K562 (cell line): Measurements from ENCODE around the gene SLC4A2. TPM values are rescaled to one million over a fixed set of nuclear protein-coding genes. Genes with fewer than 3 reads are reported as not detected.
A peak's percentile ranks its signal among the peaks of the same experiment; 100 is the strongest.

ENCODE experiments used
- ATF1 ChIP-seq, 2 experiments: fragments of 450-650 bp in 1 of 2; IDR thresholded peaks; 2 replicates each; pipeline ENCODE4 v1.6.1; 2016; ENCODE audit warnings: missing compliant biosample characterization in 1 of 2, missing genetic modification characterization in 1 of 2
- CAMTA2 ChIP-seq: fragments of 250-450 bp; sonication (Bioruptor Pico); conservative IDR thresholded peaks from 2 replicates; pipeline ENCODE4 v1.5.1; 2022
- CREM ChIP-seq: IDR thresholded peaks from 2 replicates; pipeline ENCODE4 v1.6.1; 2014; ENCODE audit warnings: antibody characterized with exemption, low read depth
- ERF ChIP-seq: fragments of 450-650 bp; formaldehyde crosslinking; IDR thresholded peaks from 2 replicates; pipeline ENCODE4 v1.4.0; 2020; ENCODE audit warnings: mild to moderate bottlenecking, mixed read lengths
- L3MBTL2 ChIP-seq: fragments of 450-650 bp; IDR thresholded peaks from 2 replicates; pipeline ENCODE4 v1.6.1; 2016; ENCODE audit warnings: mild to moderate bottlenecking, moderate library complexity
- NBN ChIP-seq: fragments of 450-650 bp; IDR thresholded peaks from 2 replicates; pipeline ENCODE4 v1.6.1; 2016; ENCODE audit warnings: low read depth, mild to moderate bottlenecking
- NFRKB ChIP-seq: fragments of 450-650 bp; IDR thresholded peaks from 2 replicates; pipeline ENCODE4 v1.6.1; 2016; ENCODE audit warnings: low read depth
- POLR2G ChIP-seq: fragments of 200-400 bp; formaldehyde crosslinking; IDR thresholded peaks from 2 replicates; pipeline ENCODE4 v1.6.1; 2017; ENCODE audit warnings: low read depth, mild to moderate bottlenecking, antibody characterized with exemption, low read length, moderate library complexity
- polyA plus RNA-seq, 8 experiments: library from polyadenylated mRNA; depleted of rRNA in 4 of 8; stranded (reverse) in 5 of 8; unstranded in 3 of 8; fragments of >200 nt; fragmentation: Nextera tagmentation in 2 of 8; fragmentation: Illumina TruSeq in 1 of 8; extraction: Ambion mirVana in 2 of 8; extraction: Trizol in 1 of 8; gene quantifications; 2 replicates each; pipeline versions ENCODE4 v1.2.1 to v1.2.3, GENCODE V29; 2011 to 2014; ENCODE audit warnings: inconsistent platforms in 1 of 8, missing spikeins in 1 of 8
- total RNA-seq, 7 experiments: library from RNA; depleted of rRNA in 6 of 7; stranded (reverse); fragments of >200 nt in 6 of 7; fragmentation: Illumina TruSeq in 2 of 7; extraction: Trizol in 2 of 7; gene quantifications; 2 replicates each; pipeline versions ENCODE4 v1.2.1 to v1.2.3, GENCODE V29; 2011 to 2021; ENCODE audit warnings: low replicate concordance in 1 of 7
- TF ChIP-seq, protein P1 (sequence below): sonication (generic); formaldehyde crosslinking; IDR thresholded peaks from 2 replicates; pipeline ENCODE4 v1.8.1; 2023; ENCODE audit warnings: mild to moderate bottlenecking, missing genetic modification reagents
- TF ChIP-seq, protein P2 (sequence below): fragments of 450-650 bp; IDR thresholded peaks from 2 replicates; pipeline ENCODE4 v1.7.1; 2018; ENCODE audit warnings: mild to moderate bottlenecking, low read depth; ENCODE audit not compliant: partially characterized antibody
- TF ChIP-seq, protein P3 (sequence below): fragments of 250-450 bp; sonication (Bioruptor Pico); IDR thresholded peaks from 2 replicates; pipeline ENCODE4 v1.8.0; 2022; ENCODE audit warnings: inconsistent platforms
- TF ChIP-seq, protein P4 (sequence below): fragments of 450-650 bp; IDR thresholded peaks from 2 replicates; pipeline ENCODE4 v1.6.1; 2017; ENCODE audit warnings: antibody characterized with exemption, mild to moderate bottlenecking
- TF ChIP-seq, protein P5 (sequence below): sonication (generic); IDR thresholded peaks from 2 replicates; pipeline ENCODE4 v1.6.1; 2016

SLC4A2 gene
- total and polyA plus RNA-seq, 9 of the 15 experiments (the other 6 are each of a cell fraction or from before 2014, with no cell fraction given): 11.4 to 375 (median 130) TPM

DNA sequence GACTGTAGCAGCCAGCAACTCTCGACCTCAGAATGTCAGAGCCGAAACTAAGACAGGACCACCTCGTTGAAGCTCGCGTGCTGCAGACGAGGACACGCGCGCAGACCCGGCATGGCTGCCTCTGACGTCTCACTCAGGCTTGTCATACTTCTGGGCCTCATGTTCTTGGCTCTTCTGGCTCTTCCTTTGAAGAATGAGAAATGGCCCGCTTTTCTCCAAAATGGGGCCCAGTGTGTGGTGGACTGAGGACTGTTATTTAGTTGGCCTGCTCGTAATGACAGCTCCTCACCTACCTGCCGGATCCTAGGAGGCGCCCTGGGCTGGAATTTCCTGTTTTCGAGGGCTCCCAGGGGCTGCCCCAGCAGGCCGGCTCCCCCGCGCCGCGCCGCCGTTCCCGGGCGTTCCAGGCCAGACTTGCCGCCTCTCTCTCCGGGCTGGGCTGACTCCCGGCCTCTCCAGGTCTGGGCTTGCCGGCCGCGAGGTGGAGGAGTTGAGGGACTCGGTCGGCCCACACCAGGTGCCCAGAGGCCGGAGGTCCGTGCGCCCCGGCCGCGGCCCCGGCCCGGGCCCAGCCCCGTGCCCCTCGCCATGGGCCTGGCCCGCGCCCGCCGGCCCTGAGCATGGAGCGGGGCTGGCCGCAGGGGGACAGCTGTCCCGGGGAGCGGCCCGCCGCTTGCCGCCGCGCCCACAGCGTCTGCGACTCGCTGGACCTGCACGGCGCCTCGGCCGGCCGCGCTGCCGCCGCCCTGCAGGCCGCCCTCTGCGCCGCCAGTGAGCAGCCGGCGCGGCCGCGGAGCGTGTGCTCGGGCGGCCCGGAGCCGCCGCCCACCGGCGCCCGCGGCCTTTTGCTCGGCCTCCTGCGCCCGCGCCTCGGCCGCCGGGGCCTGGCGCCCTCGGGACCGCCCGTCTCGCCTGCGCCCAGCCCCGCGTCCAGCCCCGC, 55.0 kb downstream of the SLC4A2 start (continued):
- TF ChIP-seq, protein P1, sequence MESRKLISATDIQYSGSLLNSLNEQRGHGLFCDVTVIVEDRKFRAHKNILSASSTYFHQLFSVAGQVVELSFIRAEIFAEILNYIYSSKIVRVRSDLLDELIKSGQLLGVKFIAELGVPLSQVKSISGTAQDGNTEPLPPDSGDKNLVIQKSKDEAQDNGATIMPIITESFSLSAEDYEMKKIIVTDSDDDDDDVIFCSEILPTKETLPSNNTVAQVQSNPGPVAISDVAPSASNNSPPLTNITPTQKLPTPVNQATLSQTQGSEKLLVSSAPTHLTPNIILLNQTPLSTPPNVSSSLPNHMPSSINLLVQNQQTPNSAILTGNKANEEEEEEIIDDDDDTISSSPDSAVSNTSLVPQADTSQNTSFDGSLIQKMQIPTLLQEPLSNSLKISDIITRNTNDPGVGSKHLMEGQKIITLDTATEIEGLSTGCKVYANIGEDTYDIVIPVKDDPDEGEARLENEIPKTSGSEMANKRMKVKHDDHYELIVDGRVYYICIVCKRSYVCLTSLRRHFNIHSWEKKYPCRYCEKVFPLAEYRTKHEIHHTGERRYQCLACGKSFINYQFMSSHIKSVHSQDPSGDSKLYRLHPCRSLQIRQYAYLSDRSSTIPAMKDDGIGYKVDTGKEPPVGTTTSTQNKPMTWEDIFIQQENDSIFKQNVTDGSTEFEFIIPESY (CRISPR knock-in tag): peak; percentile 73
- TF ChIP-seq, protein P2, sequence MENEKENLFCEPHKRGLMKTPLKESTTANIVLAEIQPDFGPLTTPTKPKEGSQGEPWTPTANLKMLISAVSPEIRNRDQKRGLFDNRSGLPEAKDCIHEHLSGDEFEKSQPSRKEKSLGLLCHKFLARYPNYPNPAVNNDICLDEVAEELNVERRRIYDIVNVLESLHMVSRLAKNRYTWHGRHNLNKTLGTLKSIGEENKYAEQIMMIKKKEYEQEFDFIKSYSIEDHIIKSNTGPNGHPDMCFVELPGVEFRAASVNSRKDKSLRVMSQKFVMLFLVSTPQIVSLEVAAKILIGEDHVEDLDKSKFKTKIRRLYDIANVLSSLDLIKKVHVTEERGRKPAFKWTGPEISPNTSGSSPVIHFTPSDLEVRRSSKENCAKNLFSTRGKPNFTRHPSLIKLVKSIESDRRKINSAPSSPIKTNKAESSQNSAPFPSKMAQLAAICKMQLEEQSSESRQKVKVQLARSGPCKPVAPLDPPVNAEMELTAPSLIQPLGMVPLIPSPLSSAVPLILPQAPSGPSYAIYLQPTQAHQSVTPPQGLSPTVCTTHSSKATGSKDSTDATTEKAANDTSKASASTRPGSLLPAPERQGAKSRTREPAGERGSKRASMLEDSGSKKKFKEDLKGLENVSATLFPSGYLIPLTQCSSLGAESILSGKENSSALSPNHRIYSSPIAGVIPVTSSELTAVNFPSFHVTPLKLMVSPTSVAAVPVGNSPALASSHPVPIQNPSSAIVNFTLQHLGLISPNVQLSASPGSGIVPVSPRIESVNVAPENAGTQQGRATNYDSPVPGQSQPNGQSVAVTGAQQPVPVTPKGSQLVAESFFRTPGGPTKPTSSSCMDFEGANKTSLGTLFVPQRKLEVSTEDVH: no peak
- TF ChIP-seq, protein P3, sequence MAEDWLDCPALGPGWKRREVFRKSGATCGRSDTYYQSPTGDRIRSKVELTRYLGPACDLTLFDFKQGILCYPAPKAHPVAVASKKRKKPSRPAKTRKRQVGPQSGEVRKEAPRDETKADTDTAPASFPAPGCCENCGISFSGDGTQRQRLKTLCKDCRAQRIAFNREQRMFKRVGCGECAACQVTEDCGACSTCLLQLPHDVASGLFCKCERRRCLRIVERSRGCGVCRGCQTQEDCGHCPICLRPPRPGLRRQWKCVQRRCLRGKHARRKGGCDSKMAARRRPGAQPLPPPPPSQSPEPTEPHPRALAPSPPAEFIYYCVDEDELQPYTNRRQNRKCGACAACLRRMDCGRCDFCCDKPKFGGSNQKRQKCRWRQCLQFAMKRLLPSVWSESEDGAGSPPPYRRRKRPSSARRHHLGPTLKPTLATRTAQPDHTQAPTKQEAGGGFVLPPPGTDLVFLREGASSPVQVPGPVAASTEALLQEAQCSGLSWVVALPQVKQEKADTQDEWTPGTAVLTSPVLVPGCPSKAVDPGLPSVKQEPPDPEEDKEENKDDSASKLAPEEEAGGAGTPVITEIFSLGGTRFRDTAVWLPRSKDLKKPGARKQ (CRISPR knock-in tag): peak; percentile 94
- TF ChIP-seq L3MBTL2: 0 out of 2 replicates have a peak, but pooled peaks have one; percentile 5
- 0 out of 2 replicates have a peak, but pooled peaks have one; percentile 36 for TF ChIP-seq POLR2G
- TF ChIP-seq ATF1 (CRISPR knock-in tag; IDR thresholded peaks at IDR 0.05): no peak
- peak; percentile 53; the same call in 1 of the 2 replicates for TF ChIP-seq ATF1 (tag; IDR thresholded peaks at IDR 0.05)
- TF ChIP-seq, protein P4, sequence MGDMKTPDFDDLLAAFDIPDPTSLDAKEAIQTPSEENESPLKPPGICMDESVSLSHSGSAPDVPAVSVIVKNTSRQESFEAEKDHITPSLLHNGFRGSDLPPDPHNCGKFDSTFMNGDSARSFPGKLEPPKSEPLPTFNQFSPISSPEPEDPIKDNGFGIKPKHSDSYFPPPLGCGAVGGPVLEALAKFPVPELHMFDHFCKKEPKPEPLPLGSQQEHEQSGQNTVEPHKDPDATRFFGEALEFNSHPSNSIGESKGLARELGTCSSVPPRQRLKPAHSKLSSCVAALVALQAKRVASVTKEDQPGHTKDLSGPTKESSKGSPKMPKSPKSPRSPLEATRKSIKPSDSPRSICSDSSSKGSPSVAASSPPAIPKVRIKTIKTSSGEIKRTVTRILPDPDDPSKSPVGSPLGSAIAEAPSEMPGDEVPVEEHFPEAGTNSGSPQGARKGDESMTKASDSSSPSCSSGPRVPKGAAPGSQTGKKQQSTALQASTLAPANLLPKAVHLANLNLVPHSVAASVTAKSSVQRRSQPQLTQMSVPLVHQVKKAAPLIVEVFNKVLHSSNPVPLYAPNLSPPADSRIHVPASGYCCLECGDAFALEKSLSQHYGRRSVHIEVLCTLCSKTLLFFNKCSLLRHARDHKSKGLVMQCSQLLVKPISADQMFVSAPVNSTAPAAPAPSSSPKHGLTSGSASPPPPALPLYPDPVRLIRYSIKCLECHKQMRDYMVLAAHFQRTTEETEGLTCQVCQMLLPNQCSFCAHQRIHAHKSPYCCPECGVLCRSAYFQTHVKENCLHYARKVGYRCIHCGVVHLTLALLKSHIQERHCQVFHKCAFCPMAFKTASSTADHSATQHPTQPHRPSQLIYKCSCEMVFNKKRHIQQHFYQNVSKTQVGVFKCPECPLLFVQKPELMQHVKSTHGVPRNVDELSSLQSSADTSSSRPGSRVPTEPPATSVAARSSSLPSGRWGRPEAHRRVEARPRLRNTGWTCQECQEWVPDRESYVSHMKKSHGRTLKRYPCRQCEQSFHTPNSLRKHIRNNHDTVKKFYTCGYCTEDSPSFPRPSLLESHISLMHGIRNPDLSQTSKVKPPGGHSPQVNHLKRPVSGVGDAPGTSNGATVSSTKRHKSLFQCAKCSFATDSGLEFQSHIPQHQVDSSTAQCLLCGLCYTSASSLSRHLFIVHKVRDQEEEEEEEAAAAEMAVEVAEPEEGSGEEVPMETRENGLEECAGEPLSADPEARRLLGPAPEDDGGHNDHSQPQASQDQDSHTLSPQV: 0 out of 2 replicates have a peak, but pooled peaks have one; percentile 35
- TF ChIP-seq NFRKB: no peak
- no peak for TF ChIP-seq CAMTA2
- TF ChIP-seq ERF (CRISPR knock-in tag): peak; percentile 77; the same call in 1 of the 2 replicates
- peak; percentile 1; the same call in 1 of the 2 replicates for TF ChIP-seq CREM
- no peak for TF ChIP-seq NBN
- TF ChIP-seq, protein P5, sequence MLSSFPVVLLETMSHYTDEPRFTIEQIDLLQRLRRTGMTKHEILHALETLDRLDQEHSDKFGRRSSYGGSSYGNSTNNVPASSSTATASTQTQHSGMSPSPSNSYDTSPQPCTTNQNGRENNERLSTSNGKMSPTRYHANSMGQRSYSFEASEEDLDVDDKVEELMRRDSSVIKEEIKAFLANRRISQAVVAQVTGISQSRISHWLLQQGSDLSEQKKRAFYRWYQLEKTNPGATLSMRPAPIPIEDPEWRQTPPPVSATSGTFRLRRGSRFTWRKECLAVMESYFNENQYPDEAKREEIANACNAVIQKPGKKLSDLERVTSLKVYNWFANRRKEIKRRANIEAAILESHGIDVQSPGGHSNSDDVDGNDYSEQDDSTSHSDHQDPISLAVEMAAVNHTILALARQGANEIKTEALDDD: no peak
